PFSK-1 (cell line): ENCODE results near the gene DENND1B.

ENCODE experiments used
- FOXP2 ChIP-seq: optimal IDR thresholded peaks from 2 replicates; pipeline ENCODE3; 2011; ENCODE audit warnings: borderline replicate concordance, control low read depth, inconsistent platforms; ENCODE audit not compliant: insufficient read depth; ENCODE audit errors: extremely low read length, extremely low read depth
- POLR2AphosphoS5 ChIP-seq: IDR thresholded peaks from 2 replicates; pipeline ENCODE4 v1.6.1; 2012; ENCODE audit warnings: low read depth, mild to moderate bottlenecking, control low read depth, low read length, moderate library complexity
- REST ChIP-seq, 2 experiments: IDR thresholded peaks; 2 replicates each; pipeline versions ENCODE4 v1.6.1 to v1.8.0; 2011 to 2012; ENCODE audit warnings: low read depth in 2 of 2, low read length in 2 of 2, control low read depth in 1 of 2, inconsistent platforms in 1 of 2, mild to moderate bottlenecking in 1 of 2, moderate library complexity in 1 of 2; ENCODE audit not compliant: insufficient read depth in 1 of 2
- SIN3A ChIP-seq: IDR thresholded peaks from 2 replicates; pipeline ENCODE4 v1.6.1; 2012; ENCODE audit warnings: mild to moderate bottlenecking, low read length, moderate library complexity, borderline replicate concordance; ENCODE audit not compliant: insufficient read depth
- TAF1 ChIP-seq: IDR thresholded peaks from 2 replicates; pipeline ENCODE4 v1.6.1; 2012; ENCODE audit warnings: low read length, control low read depth, borderline replicate concordance; ENCODE audit not compliant: insufficient read depth

Gene DENND1B

DNA sequence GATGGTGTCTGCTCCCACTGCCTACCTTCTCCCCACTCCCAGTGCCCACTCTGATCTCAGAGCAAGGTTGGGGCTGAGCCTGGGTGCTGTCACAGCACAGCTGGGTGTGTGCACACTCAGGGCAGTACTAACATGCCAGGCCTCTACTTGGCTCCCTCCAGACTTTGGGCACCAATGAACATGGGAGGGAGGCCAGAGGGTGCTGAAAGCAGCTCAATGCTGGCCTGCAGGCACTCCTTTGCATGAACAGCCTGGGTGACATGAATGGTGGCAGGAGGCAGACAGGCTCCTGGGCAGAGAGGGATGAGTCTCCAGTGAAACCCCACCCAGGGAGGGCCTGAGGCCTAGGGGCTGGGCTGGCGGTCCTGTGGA lies 25.8 kb upstream of the DENND1B start:
- TF ChIP-seq SIN3A: no peak
- no peak for TF ChIP-seq REST (IDR thresholded peaks at IDR 0.05; ENCODE audit: insufficient read depth in 1 of 2, low read depth in 2 of 2, low read length in 2 of 2)
- no peak for TF ChIP-seq POLR2AphosphoS5
- no peak for TF ChIP-seq FOXP2
- no peak for TF ChIP-seq TAF1

DNA sequence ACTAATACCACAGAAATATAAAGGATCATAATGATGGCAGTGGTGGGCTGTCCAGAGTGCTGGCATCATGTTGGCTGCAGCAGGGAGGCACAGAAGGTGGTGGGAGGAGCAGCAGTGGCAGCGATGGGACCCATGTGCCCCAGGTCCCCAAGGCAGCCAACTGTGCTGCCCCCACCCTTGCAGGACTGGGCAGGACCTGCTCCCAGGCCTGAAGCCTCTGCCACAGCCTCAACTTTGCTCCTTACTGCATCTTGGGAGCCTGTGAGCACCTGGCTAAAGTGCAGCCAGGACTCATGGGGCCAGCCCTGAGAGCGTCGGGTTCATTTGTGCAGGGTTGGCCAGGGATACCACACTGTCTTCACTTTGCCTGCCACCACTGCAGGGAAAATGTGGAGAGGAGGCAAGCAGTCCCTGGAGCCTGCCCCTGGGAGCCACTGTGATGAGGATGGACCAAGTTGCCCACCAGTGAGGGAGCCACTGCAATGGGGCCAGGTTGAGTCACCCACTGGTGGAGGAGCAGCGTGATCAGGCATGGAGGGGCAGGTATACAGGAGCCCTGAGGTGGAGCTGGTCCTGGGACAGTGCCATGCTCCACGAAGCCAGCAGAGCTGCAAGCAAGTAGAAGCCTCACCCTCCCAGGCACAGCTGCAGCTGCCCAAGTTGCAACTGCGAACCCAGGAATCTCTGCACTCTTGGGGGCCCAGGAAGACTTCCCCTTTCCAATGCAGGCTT lies 25.3 kb upstream of the DENND1B start:
- TF ChIP-seq REST (IDR thresholded peaks at IDR 0.05; ENCODE audit: insufficient read depth in 1 of 2, low read depth in 2 of 2, low read length in 2 of 2) (no peak), SIN3A (no peak), POLR2AphosphoS5 (no peak), FOXP2 (no peak), TAF1 (no peak)

DNA sequence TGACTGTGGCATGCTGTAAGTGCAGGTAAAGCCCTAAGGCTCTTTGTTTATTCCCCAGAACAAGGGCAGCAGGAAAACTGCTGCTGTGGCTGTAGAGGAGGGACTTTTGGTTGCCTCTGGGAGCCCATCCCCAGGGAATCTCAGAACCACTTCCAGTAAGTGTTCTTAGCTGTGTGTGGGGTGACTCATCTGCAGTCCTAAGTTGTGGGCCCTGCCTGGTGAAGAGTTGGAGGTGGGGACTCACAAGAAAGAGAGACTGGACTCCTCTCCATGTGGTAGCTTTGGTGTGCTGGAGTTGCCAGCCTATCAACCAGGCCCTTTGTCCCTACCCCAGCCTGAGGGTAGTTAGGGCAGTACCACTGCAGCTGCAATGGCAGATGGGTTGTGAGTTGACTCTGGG lies 24.0 kb upstream of the DENND1B start:
- TF ChIP-seq REST (IDR thresholded peaks at IDR 0.05; ENCODE audit: insufficient read depth in 1 of 2, low read depth in 2 of 2, low read length in 2 of 2) (no peak), SIN3A (no peak), TAF1 (no peak), FOXP2 (no peak), POLR2AphosphoS5 (no peak)

- TF ChIP-seq POLR2AphosphoS5 (no peak), REST (IDR thresholded peaks at IDR 0.05; ENCODE audit: insufficient read depth in 1 of 2, low read depth in 2 of 2, low read length in 2 of 2) (no peak), TAF1 (no peak), FOXP2 (no peak), SIN3A (no peak)
Measured at GRCh38 chr1:197798492-197798891, 23.2 kb upstream of the DENND1B start.
